CD4-positive, alpha-beta memory T cell (primary cell): ENCODE measurements around the gene NPTX2. TPM values are rescaled to one million over a fixed set of nuclear protein-coding genes. Genes with fewer than 3 reads are reported as not detected.

Experiments
- CTCF ChIA-PET: fragments of 350-600 bp; sonication (Branson Sonifier 250); formaldehyde crosslinking; loops from one replicate; lab custom pipeline; 2021; ENCODE audit warnings: inconsistent platforms; ENCODE audit not compliant: partially characterized antibody; lab: Charles Lee
- POLR2A ChIA-PET: fragments of 350-600 bp; sonication (Branson Sonifier 250); formaldehyde crosslinking; loops from one replicate; lab custom pipeline; 2021; ENCODE audit not compliant: partially characterized antibody; lab: Charles Lee
- DNase-seq, 5 donors: peaks; one replicate each; pipeline versions ENCODE4 v3.0.0 to v3.0.0-alpha.2; 2020 to 2022; ENCODE audit warnings: mixed read lengths in 1 of 5
- H3K27ac ChIP-seq: one replicate; pipeline ENCODE4 v1.7.0; 2013; ENCODE audit warnings: low read depth, low read length
- H3K27me3 ChIP-seq: 2 replicates; pipeline ENCODE4 v1.7.0; 2013; ENCODE audit warnings: mild to moderate bottlenecking, low read length, moderate library complexity; ENCODE audit not compliant: insufficient read depth
- H3K36me3 ChIP-seq: 2 replicates; pipeline ENCODE4 v1.7.0; 2013; ENCODE audit warnings: mild to moderate bottlenecking, low read length, moderate library complexity; ENCODE audit not compliant: insufficient read depth
- H3K4me1 ChIP-seq: 2 replicates; pipeline ENCODE4 v1.7.0; 2013; ENCODE audit warnings: mild to moderate bottlenecking, low read length, moderate library complexity; ENCODE audit not compliant: insufficient read depth
- H3K4me3 ChIP-seq, 2 donors: one replicate each; pipeline ENCODE4 v1.7.0; 2013; ENCODE audit warnings: low read length in 2 of 2, mild to moderate bottlenecking in 1 of 2
- H3K9me3 ChIP-seq, 2 donors: one replicate each; pipeline ENCODE4 v1.7.0; 2013; ENCODE audit warnings: low read length in 2 of 2, control low read depth in 1 of 2; ENCODE audit not compliant: control insufficient read depth in 1 of 2
- H3K27ac Mint-ChIP-seq, 7 donors: one replicate each; pipeline ENCODE4 v1.8.0; 2020 to 2021; ENCODE audit warnings: mixed read lengths in 7 of 7, mild to moderate bottlenecking in 6 of 7, inconsistent platforms in 3 of 7, moderate library complexity in 3 of 7
- H3K27me3 Mint-ChIP-seq, 2 donors: one replicate each; pipeline ENCODE4 v1.8.0; 2020 to 2021; ENCODE audit warnings: mixed read lengths in 2 of 2
- H3K36me3 Mint-ChIP-seq, 2 donors: one replicate each; pipeline ENCODE4 v1.8.0; 2020 to 2021; ENCODE audit warnings: mixed read lengths in 2 of 2, inconsistent platforms in 1 of 2, mild to moderate bottlenecking in 1 of 2
- H3K4me1 Mint-ChIP-seq, 4 donors: one replicate each; pipeline ENCODE4 v1.8.0; 2020 to 2021; ENCODE audit warnings: mixed read lengths in 4 of 4, mild to moderate bottlenecking in 1 of 4
- H3K4me3 Mint-ChIP-seq, 8 donors: one replicate each; pipeline ENCODE4 v1.8.0; 2020 to 2021; ENCODE audit warnings: mixed read lengths in 8 of 8, mild to moderate bottlenecking in 7 of 8, moderate library complexity in 6 of 8, inconsistent platforms in 3 of 8
- H3K9me3 Mint-ChIP-seq, 8 donors: one replicate each; pipeline ENCODE4 v1.8.0; 2020 to 2021; ENCODE audit warnings: mixed read lengths in 8 of 8, mild to moderate bottlenecking in 5 of 8, inconsistent platforms in 3 of 8, moderate library complexity in 1 of 8
- intact Hi-C: fragments of 100-400 bp; cut with micrococcal nuclease; formaldehyde crosslinking; loops from one replicate; pipeline ENCODE4 v1.15.1; 2023
- polyA plus RNA-seq, 2 donors: library from polyadenylated mRNA; unstranded; fragments of 300-500 nt; fragmentation: Illumina TruSeq; gene quantifications; one replicate each; pipeline ENCODE4 v1.2.3, GENCODE V29; 2021
- total RNA-seq, 2 experiments: library from RNA; stranded (reverse); gene quantifications; one replicate each; pipeline ENCODE4 v1.2.3, GENCODE V29; 2021

The NPTX2 gene
- total and polyA plus RNA-seq, 4 experiments from 2014 or later = not detected

DNA sequence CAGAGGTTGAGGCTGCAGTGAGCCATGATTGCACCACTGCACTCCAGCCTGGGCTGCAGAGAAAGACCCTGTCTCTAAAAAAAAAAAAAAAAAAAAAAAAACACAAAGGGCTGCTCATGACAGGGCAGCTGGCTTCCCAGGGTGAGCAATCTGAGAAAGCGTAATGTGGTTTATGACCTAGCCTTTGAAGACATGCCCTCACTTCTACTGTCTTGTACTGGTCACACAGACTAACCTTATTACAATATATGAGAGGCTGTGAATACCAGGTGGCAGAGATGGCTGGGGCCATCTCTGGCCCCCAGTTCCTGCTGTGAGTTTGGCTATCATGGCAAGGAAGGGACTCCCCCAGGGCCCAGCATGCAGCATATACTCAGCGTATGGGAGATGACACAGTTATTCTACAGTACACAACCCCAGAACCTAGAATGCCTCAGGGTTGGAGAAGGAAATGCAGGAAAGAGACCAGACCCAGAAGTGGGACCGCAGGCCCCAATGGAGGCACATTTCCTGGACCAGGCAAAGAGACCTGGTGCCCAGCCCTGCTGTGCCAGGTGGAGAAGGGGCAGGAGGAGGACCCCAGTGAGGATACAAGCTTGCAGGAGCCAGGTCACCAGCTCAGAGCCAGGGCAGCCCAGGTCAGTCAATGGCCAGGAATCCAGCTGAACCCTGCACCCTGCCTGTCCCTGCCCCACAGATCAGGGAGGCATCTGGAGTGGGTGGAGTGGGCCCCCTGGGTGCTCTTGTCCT, 26.3 kb downstream of the NPTX2 start:
- H3K4me3 Mint-ChIP-seq = no peak overlapping the region
- peaks cover 2 to 5% of the 10 kb centered on the region in 2 donors for H3K27me3 Mint-ChIP-seq
- H3K27me3 ChIP-seq = no peaks in the 10 kb centered on the region
- H3K27ac ChIP-seq = no peak overlapping the region
- H3K36me3 Mint-ChIP-seq = no peaks in the 10 kb centered on the region
- H3K9me3 ChIP-seq = no peaks in the 10 kb centered on the region
- ChIA-PET CTCF (no interaction called here), POLR2A (no interaction called here)
- intact Hi-C loops = no loop called here
- peaks cover 2 to 7% (median 6%) of the 10 kb centered on the region in 8 donors for H3K9me3 Mint-ChIP-seq
- no peak overlapping the region for H3K4me3 ChIP-seq
- H3K36me3 ChIP-seq = no peaks in the 10 kb centered on the region
- no peak overlapping the region for H3K27ac Mint-ChIP-seq
- DNase-seq = no peak
- no peaks in the 10 kb centered on the region for H3K4me1 Mint-ChIP-seq
- H3K4me1 ChIP-seq = no peaks in the 10 kb centered on the region

DNA sequence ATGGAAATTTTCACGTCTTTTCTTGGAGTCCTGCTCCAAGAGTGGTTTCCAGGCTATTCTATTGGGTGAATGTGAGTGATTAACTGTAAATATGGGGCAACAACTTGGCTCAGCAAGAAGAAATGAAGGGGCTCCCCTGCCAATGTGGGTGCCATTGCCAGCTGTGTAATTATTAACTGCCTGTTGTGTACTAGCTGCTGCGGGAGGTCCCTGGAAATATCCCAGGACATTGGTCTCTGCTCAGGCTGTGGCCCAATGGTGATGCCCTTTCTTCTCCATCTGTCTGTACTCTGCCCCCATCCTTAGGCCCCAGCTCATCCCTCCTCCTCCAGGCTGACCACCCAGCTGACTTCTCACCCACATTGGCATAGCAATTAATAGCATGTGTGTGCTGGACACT, 29.4 kb downstream of the NPTX2 start:
- ChIA-PET CTCF (no interaction called here), POLR2A (no interaction called here)
- intact Hi-C loops = no loop called here
- Histone ChIP-seq H3K27ac (no peak overlapping the region), H3K4me1 (no peaks in the 10 kb centered on the region), H3K9me3 (no peaks in the 10 kb centered on the region), H3K36me3 (no peaks in the 10 kb centered on the region), H3K27me3 (no peaks in the 10 kb centered on the region), H3K4me3 (no peak overlapping the region)
- no peak overlapping the region for H3K27ac Mint-ChIP-seq
- no peak for DNase-seq
- H3K36me3 Mint-ChIP-seq = no peaks in the 10 kb centered on the region
- peaks cover 0 to 17% (median 5%) of the 10 kb centered on the region in 8 donors for H3K9me3 Mint-ChIP-seq
- no peak overlapping the region for H3K4me3 Mint-ChIP-seq
- peaks cover 5 to 7% of the 10 kb centered on the region in 2 donors for H3K27me3 Mint-ChIP-seq
- no peaks in the 10 kb centered on the region for H3K4me1 Mint-ChIP-seq

DNA sequence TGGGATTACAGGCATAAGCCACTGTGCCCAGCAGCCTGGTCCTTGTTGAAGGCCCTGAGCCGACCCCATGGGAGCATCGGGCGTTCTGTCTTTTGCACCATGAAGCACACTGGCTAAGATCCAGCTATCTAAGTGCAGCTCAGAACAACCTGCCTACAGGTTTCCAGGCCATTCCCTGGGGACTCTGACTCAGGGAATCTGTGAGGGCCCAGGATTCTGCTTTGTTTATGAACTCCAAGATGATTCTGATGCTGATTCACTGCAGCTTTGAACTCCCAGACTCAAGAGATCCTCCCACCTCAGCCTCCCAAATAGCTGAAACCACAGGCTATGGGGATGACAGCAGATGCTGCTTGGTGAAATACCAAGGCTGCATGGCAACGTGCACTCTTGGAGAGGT, 30.2 kb downstream of the NPTX2 start:
- ChIA-PET POLR2A (no interaction called here), CTCF (no interaction called here)
- Histone ChIP-seq H3K27me3 (no peaks in the 10 kb centered on the region), H3K9me3 (no peaks in the 10 kb centered on the region), H3K4me3 (no peak overlapping the region), H3K27ac (no peak overlapping the region), H3K4me1 (no peaks in the 10 kb centered on the region), H3K36me3 (no peaks in the 10 kb centered on the region)
- Mint-ChIP-seq H3K9me3 (peaks cover 0 to 17% (median 5%) of the 10 kb centered on the region in 8 donors), H3K27me3 (peaks cover 5 to 7% of the 10 kb centered on the region in 2 donors), H3K36me3 (no peaks in the 10 kb centered on the region), H3K4me3 (no peak overlapping the region), H3K4me1 (no peaks in the 10 kb centered on the region), H3K27ac (no peak overlapping the region)
- no peak for DNase-seq
- intact Hi-C loops = no loop called here

DNA sequence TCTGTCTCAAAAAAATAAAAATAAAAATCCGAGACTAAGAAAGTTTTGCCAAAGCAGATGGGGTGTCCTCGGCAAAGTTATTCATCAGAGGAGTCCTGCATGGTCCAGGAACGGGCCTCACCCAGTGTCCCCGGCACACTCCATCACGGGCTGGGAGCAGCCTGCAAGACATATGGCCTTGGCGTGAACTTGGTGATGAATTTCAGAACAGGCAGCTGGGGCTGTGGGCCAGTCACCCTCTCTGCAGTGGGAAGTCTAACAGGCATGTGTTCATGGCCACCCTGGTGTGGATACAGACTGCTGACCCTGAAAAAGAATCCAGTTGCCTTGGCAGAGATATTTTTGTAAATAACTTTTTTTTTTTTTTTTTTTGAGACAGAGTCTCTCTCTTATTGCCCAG, 34.7 kb downstream of the NPTX2 start:
- Mint-ChIP-seq H3K9me3 (peaks cover 0 to 17% (median 5%) of the 10 kb centered on the region in 8 donors), H3K27me3 (peaks cover 1 to 7% of the 10 kb centered on the region in 2 donors), H3K36me3 (no peaks in the 10 kb centered on the region), H3K4me1 (no peaks in the 10 kb centered on the region), H3K4me3 (no peak overlapping the region), H3K27ac (no peak overlapping the region)
- Histone ChIP-seq H3K4me3 (no peak overlapping the region), H3K27ac (no peak overlapping the region), H3K36me3 (no peaks in the 10 kb centered on the region), H3K9me3 (no peaks in the 10 kb centered on the region), H3K4me1 (no peaks in the 10 kb centered on the region), H3K27me3 (no peaks in the 10 kb centered on the region)
- intact Hi-C loops = no loop called here
- DNase-seq = no peak
- ChIA-PET CTCF (no interaction called here), POLR2A (no interaction called here)

DNA sequence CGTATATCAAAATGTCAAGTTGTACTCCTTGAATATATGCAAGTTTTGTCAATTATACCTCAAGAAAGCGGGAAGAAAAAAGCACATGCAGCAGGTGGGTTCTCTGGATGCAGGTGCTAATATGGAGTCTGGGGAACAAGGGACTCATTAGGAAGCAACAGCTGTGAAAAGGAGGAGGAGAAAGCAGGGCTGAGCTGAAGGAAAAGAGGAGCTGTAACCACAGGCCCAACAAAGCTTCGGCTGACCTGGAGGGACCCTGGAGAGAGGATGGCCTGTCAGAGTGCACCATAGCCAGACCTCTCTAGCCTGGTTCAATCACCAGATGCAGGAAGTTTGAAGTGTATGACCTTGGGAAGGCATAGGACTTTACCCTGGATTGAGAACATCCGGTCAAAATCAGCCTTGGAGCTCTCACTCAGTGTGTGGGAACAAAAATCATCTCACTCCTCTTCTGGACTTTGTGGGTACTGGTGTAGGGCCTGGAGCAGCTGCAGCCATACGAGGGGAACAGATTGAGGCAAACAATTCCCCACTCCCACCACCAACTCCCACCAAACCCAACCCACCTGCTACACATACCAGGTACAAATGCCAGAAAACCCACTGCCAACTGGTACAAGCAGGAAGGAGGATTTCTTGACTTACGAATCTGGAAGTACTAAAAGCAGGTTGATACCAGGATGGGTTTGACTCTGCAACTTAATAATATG, 36.7 kb downstream of the NPTX2 start:
- POLR2A ChIA-PET = interaction anchor here (0.5 kb wide), 1 partner anchor 463 kb away, joined by 3 read pairs; no protein-coding TSS in a partner anchor
- H3K9me3 Mint-ChIP-seq = peaks cover 0 to 12% (median 5%) of the 10 kb centered on the region in 8 donors

DNA sequence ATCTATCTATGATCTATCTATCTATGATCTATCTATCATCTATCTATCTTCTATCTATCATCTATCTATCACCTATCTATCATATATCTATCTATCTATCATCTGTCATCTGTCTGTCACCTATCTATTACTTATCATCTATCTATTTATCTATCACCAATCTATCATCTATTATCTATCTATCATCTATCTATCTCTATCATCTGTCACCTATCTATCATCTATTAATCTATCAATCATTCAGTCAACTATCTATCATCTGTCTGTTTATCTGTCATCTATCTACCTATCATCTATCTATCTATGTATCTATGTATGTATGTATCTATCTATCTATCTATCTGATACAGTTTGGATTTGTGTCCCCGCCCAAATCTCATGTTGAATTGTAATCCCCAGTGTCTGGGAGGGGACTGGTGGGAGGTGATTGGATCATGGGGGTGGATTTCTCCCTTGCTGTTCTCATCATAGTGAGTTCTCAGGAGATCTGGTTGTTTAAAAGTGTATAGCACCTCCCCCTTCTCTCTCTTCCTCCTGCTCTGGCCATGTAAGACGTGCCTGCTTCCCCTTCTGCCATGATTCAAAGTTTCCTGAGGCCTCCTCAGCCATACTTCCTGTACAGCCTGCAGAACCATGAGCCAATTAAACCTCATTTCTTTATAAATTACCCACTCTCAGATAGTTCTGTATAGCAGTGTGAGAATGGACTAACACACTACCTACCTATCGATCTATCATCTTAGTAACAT, 37.6 kb downstream of the NPTX2 start:
- H3K9me3 ChIP-seq = no peaks in the 10 kb centered on the region

More for the DNA sequence above, 36.7 kb downstream of the NPTX2 start:
- Mint-ChIP-seq H3K27me3 (peaks cover 2 to 5% of the 10 kb centered on the region in 2 donors), H3K36me3 (no peaks in the 10 kb centered on the region), H3K4me3 (no peak overlapping the region), H3K4me1 (no peaks in the 10 kb centered on the region), H3K27ac (no peak overlapping the region)
- no peaks in the 10 kb centered on the region for H3K4me1 ChIP-seq
- CTCF ChIA-PET = interaction anchor here (1.2 kb wide), 1 partner anchor 92 kb away, joined by 3 read pairs; no protein-coding TSS in a partner anchor
- intact Hi-C loops = no loop called here
- DNase-seq = no peak
- H3K4me3 ChIP-seq = no peak overlapping the region
- H3K36me3 ChIP-seq = no peaks in the 10 kb centered on the region
- no peaks in the 10 kb centered on the region for H3K9me3 ChIP-seq
- H3K27me3 ChIP-seq = no peaks in the 10 kb centered on the region
- no peak overlapping the region for H3K27ac ChIP-seq

DNA sequence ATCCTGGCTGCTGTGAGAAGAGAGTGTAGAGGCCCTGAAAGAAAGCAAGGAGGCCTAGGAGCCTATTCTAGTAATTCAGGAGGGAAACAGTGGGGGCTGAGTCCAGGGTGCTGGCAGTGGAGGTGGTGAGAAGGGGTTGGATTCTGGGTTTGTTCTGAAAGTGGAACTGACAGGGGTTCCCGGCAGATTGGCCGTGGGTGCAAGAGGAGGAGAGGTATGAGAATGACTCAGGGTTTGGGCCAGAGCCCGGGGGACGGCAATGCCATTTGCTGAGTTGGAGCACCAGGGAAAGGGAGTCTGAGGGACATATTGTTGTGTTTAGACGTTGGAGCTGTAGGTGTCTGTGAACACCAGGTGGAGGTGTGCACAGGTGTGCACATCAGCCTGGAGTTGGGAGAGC, 38.5 kb downstream of the NPTX2 start:
- Mint-ChIP-seq H3K4me3 (no peak overlapping the region), H3K36me3 (no peaks in the 10 kb centered on the region), H3K9me3 (peaks cover 0 to 5% (median 1%) of the 10 kb centered on the region in 8 donors), H3K27me3 (peaks cover 0 to 3% of the 10 kb centered on the region in 2 donors), H3K27ac (no peak overlapping the region), H3K4me1 (no peaks in the 10 kb centered on the region)
- no peaks in the 10 kb centered on the region for H3K4me1 ChIP-seq
- intact Hi-C loops = no loop called here
- no peak overlapping the region for H3K4me3 ChIP-seq
- H3K27ac ChIP-seq = no peak overlapping the region
- no peak for DNase-seq
- no peaks in the 10 kb centered on the region for H3K27me3 ChIP-seq
- ChIA-PET POLR2A (no interaction called here), CTCF (no interaction called here)
- H3K36me3 ChIP-seq = no peaks in the 10 kb centered on the region
- no peaks in the 10 kb centered on the region for H3K9me3 ChIP-seq

More for the DNA sequence above, 37.6 kb downstream of the NPTX2 start:
- intact Hi-C loops = no loop called here
- H3K36me3 ChIP-seq = no peaks in the 10 kb centered on the region
- H3K27me3 ChIP-seq = no peaks in the 10 kb centered on the region
- Mint-ChIP-seq H3K4me3 (no peak overlapping the region), H3K4me1 (no peaks in the 10 kb centered on the region), H3K27me3 (peaks cover 1 to 3% of the 10 kb centered on the region in 2 donors), H3K27ac (no peak overlapping the region), H3K9me3 (peaks cover 0 to 7% (median 2%) of the 10 kb centered on the region in 8 donors), H3K36me3 (no peaks in the 10 kb centered on the region)
- no peaks in the 10 kb centered on the region for H3K4me1 ChIP-seq
- ChIA-PET POLR2A (no interaction called here), CTCF (no interaction called here)
- H3K27ac ChIP-seq = no peak overlapping the region
- no peak overlapping the region for H3K4me3 ChIP-seq
- DNase-seq = no peak
